ENCODE results near the gene C16orf90. TPM values are rescaled to one million over a fixed set of nuclear protein-coding genes. Genes with fewer than 3 reads are reported as not detected.
"Not testable (repeated sequence)": the region's sequence is repeated elsewhere in the genome, so short reads cannot be mapped to it uniquely, and the experiment has no call there.

C16orf90 gene
- total RNA-seq, 6 experiments from 2014 or later, result not detected

- 96% methylated on average over 7 of the region's 7 CpGs for WGBS (ENCODE audit: insufficient coverage, low coverage, low lambda C conversion rate, missing lambda C conversion rate)
- no peak overlapping the region for H3K4me3 ChIP-seq
- no peak overlapping the region for H3K27ac ChIP-seq
- no peak for TF ChIP-seq POLR2A (IDR thresholded peaks at IDR 0.05)
- no peak for TF ChIP-seq CTCF (IDR thresholded peaks at IDR 0.05)
- ATAC-seq, result no peak
- peak in 1 of 3 donors; percentile 20 for DNase-seq
- H3K4me1 ChIP-seq, result no peaks in the 10 kb centered on the region
- intact Hi-C loops (cut with DNase I), result no loop called here
- no peaks in the 10 kb centered on the region for H3K27me3 ChIP-seq
- no peaks in the 10 kb centered on the region for H3K9me3 ChIP-seq
- H3K36me3 ChIP-seq, result peaks cover 0 to 34% (median 5%) of the 10 kb centered on the region in 4 donors
Measured at GRCh38 chr16:3508736-3509135, 13.4 kb upstream of the C16orf90 start.

GRCh38 chr16:3503523-3503922, 8.2 kb upstream of the C16orf90 start:
- 72% methylated on average over 6 of the region's 6 CpGs for WGBS (ENCODE audit: insufficient coverage, low coverage, low lambda C conversion rate, missing lambda C conversion rate)
- DNase-seq, result peak in 1 of 3 donors; percentile 41
- H3K4me1 ChIP-seq, result peaks cover 0 to 4% (median 0%) of the 10 kb centered on the region in 4 donors
- no peak overlapping the region for H3K27ac ChIP-seq
- H3K27me3 ChIP-seq, result no peaks in the 10 kb centered on the region
- H3K4me3 ChIP-seq, result no peak overlapping the region
- ATAC-seq, result no peak
- TF ChIP-seq POLR2A (IDR thresholded peaks at IDR 0.05) (no peak), CTCF (IDR thresholded peaks at IDR 0.05) (no peak)
- intact Hi-C loops (cut with DNase I), result no loop called here
- no peaks in the 10 kb centered on the region for H3K9me3 ChIP-seq
- H3K36me3 ChIP-seq, result peaks cover 0 to 15% (median 3%) of the 10 kb centered on the region in 4 donors

GRCh38 chr16:3501783-3502400, 6.6 kb upstream of the C16orf90 start:
- peaks cover 0 to 4% (median 0%) of the 10 kb centered on the region in 4 donors for H3K4me1 ChIP-seq
- no peaks in the 10 kb centered on the region for H3K9me3 ChIP-seq
- no peak for TF ChIP-seq CTCF (IDR thresholded peaks at IDR 0.05)
- TF ChIP-seq POLR2A (IDR thresholded peaks at IDR 0.05), result no peak
- DNase-seq (peak in 1 of 3 donors; percentile 37), ATAC-seq (no peak)
- no peak overlapping the region for H3K27ac ChIP-seq
- intact Hi-C loops (cut with DNase I), result no loop called here
- H3K27me3 ChIP-seq, result no peaks in the 10 kb centered on the region
- 67% methylated on average over 10 of the region's 22 CpGs for WGBS (ENCODE audit: insufficient coverage, low coverage, low lambda C conversion rate, missing lambda C conversion rate)
- H3K36me3 ChIP-seq, result peaks cover 0 to 10% (median 0%) of the 10 kb centered on the region in 4 donors
- H3K4me3 ChIP-seq, result peak overlapping the region; percentile 55 to 97 (median 82)

- 15% methylated on average over 24 of the region's 24 CpGs for WGBS (ENCODE audit: insufficient coverage, low coverage, low lambda C conversion rate, missing lambda C conversion rate)
- Histone ChIP-seq H3K4me3 (peak overlapping the region; percentile 55 to 97 (median 82)), H3K27ac (peak overlapping the region; percentile 16 to 57 (median 52))
- DNase-seq, result peak in 1 of 3 donors; percentile 21
- H3K27me3 ChIP-seq; H3K9me3 ChIP-seq; intact Hi-C loops (cut with DNase I); H3K36me3 ChIP-seq; H3K4me1 ChIP-seq; ATAC-seq: not testable (repeated sequence)
Measured at GRCh38 chr16:3501412-3501761, 6.1 kb upstream of the C16orf90 start.

- H3K4me3 ChIP-seq, result no peak overlapping the region
- H3K4me1 ChIP-seq, result peaks cover 0 to 4% (median 0%) of the 10 kb centered on the region in 4 donors
- no peaks in the 10 kb centered on the region for H3K36me3 ChIP-seq
- WGBS (ENCODE audit: insufficient coverage, low coverage, low lambda C conversion rate, missing lambda C conversion rate), result 91% methylated on average over 13 of the region's 16 CpGs
- H3K27me3 ChIP-seq, result no peaks in the 10 kb centered on the region
- no peak for ATAC-seq
- no peak overlapping the region for H3K27ac ChIP-seq
- no peak for TF ChIP-seq POLR2A (IDR thresholded peaks at IDR 0.05)
- no peak for TF ChIP-seq CTCF (IDR thresholded peaks at IDR 0.05)
- H3K9me3 ChIP-seq, result no peaks in the 10 kb centered on the region
- intact Hi-C loops (cut with DNase I), result loop anchor here in 1 of 2 donors (10.0 kb wide), 1 partner anchor 214 kb away; the partner anchor contains the start of gene ZNF263
- peak in 1 of 3 donors; percentile 39 for DNase-seq
Measured at GRCh38 chr16:3498988-3499387, 3.7 kb upstream of the C16orf90 start.

All from right lobe of liver (tissue), 6 donors.